Gastrocnemius medialis (tissue), 4 donors: Measurements from ENCODE around the gene C1QTNF1. TPM values are rescaled to one million over a fixed set of nuclear protein-coding genes. Genes with fewer than 3 reads are reported as not detected.
A peak's percentile ranks its signal among the peaks of the same experiment; 100 is the strongest.

Experiments
- ATAC-seq, 2 donors: fragments of 150-250 bp; one replicate each; pipeline ENCODE4 v1.9.1; 2016
- DNase-seq, 2 donors: peaks; one replicate each; pipeline ENCODE4 v3.0.0-alpha.2; 2019
- H3K27ac ChIP-seq, 4 donors: fragments of 200-600 bp; sonication (generic); 1 replicate in 1 of 4; 2 replicates in 3 of 4; pipeline ENCODE4 v1.5.1; 2016 to 2018; ENCODE audit warnings: mild to moderate bottlenecking in 2 of 4, moderate library complexity in 1 of 4
- H3K27me3 ChIP-seq, 3 donors: fragments of 200-600 bp; sonication (generic) in 2 of 3; 1 replicate in 1 of 3; 2 replicates in 2 of 3; pipeline versions ENCODE4 v1.5.1 to v1.6.0; 2016 to 2019; ENCODE audit warnings: mild to moderate bottlenecking in 1 of 3, moderate library complexity in 1 of 3
- H3K36me3 ChIP-seq, 2 donors: fragments of 200-600 bp; sonication (generic) in 1 of 2; one replicate each; pipeline ENCODE4 v1.5.1; 2017 to 2018
- H3K4me1 ChIP-seq, 2 donors: fragments of 200-600 bp; sonication (generic) in 1 of 2; one replicate each; pipeline ENCODE4 v1.5.1; 2016 to 2017; ENCODE audit warnings: mild to moderate bottlenecking in 2 of 2
- H3K4me3 ChIP-seq, 4 donors: fragments of 200-600 bp; sonication (generic) in 3 of 4; 1 replicate in 1 of 4; 2 replicates in 3 of 4; pipeline ENCODE4 v1.5.1; 2016 to 2019; ENCODE audit warnings: mild to moderate bottlenecking in 2 of 4
- H3K9me3 ChIP-seq, 3 donors: fragments of 200-600 bp; sonication (generic) in 2 of 3; 1 replicate in 1 of 3; 2 replicates in 2 of 3; pipeline ENCODE4 v1.5.1; 2016 to 2019
- CTCF ChIP-seq, 5 experiments: fragments of 450-650 bp in 3 of 5; fragments of 200-600 bp in 2 of 5; sonication (generic) in 2 of 5; IDR thresholded peaks in 4 of 5; conservative IDR thresholded peaks in 1 of 5; 1 replicate in 4 of 5; 2 replicates in 1 of 5; pipeline ENCODE4 v1.5.1; 2016 to 2019; ENCODE audit warnings: antibody characterized with exemption in 5 of 5, mild to moderate bottlenecking in 3 of 5, moderate library complexity in 3 of 5
- POLR2A ChIP-seq, 2 donors: fragments of 450-650 bp; IDR thresholded peaks; one replicate each; pipeline ENCODE4 v1.6.1; 2017; ENCODE audit warnings: antibody characterized with exemption in 2 of 2, mild to moderate bottlenecking in 2 of 2, moderate library complexity in 2 of 2
- in situ Hi-C, 4 donors: fragments of 200-750 bp; cut with MboI; loops; one replicate each; pipeline versions ENCODE4 v1.15.0 to v1.8.0; 2017; ENCODE audit warnings: low sequenced_read_pairs in 4 of 4
- intact Hi-C: fragments of 100-400 bp; cut with DNase I; formaldehyde crosslinking; loops from one replicate; pipeline ENCODE4 v1.15.1; 2023; ENCODE audit warnings: low total_unique reads
- total RNA-seq, 4 donors: library from RNA; depleted of rRNA; stranded (reverse); fragments of >200 nt; gene quantifications; one replicate each; pipeline versions ENCODE4 v1.1.0 to v1.2.3, GENCODE V29; 2016

C1QTNF1 gene
- total RNA-seq, 4 donors from 2014 or later = 11.1 to 38.6 (median 21.2) TPM

DNA sequence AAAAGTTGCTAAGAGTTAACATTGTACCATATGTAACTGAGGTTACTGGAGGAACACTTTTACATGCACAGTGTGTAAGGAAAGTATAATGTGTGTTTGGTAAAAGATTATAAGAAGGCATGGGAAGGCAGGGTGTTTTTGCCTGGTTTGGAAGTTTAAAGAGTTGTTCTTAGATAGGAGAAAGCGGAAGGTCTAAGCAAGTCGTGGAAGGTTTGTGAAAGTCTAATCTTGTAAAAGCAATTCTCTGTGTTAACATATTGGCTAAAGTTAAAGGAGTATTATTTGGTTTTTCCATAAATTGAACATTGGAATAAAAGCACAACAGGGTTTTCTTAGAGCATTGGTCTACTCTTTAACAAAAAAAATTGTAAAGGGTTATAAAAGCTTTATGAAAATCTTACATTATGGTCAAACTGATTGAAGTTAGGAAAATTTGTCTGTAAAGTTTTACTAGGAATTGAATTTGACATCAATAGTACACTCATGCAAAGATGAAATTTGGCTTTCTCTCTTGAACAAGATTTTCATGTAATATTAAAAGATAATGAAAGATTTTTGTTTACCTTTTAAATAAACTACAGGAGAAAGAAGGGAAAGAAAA, 9.7 kb upstream of the C1QTNF1 start:
- peaks cover 5 to 7% of the 10 kb centered on the region in 2 donors for H3K4me1 ChIP-seq
- no peak overlapping the region for H3K27ac ChIP-seq
- H3K9me3 ChIP-seq = no peaks in the 10 kb centered on the region
- no peak for DNase-seq
- intact Hi-C loops (no loop called here), in situ Hi-C loops (no loop called here)
- H3K4me3 ChIP-seq = no peak overlapping the region
- no peak for ATAC-seq
- no peaks in the 10 kb centered on the region for H3K36me3 ChIP-seq
- H3K27me3 ChIP-seq = no peaks in the 10 kb centered on the region
- no peak for TF ChIP-seq CTCF (IDR thresholded peaks at IDR 0.05 in 4 of 5, conservative IDR thresholded peaks at IDR 0.05 in 1 of 5)
- TF ChIP-seq POLR2A (IDR thresholded peaks at IDR 0.05) = no peak

- TF ChIP-seq CTCF (IDR thresholded peaks at IDR 0.05 in 4 of 5, conservative IDR thresholded peaks at IDR 0.05 in 1 of 5) = no peak
- TF ChIP-seq POLR2A (IDR thresholded peaks at IDR 0.05) = no peak
- Histone ChIP-seq H3K36me3 (no peaks in the 10 kb centered on the region), H3K27ac (no peak overlapping the region), H3K4me1 (peaks cover 15 to 31% of the 10 kb centered on the region in 2 donors), H3K4me3 (no peak overlapping the region), H3K27me3 (no peaks in the 10 kb centered on the region), H3K9me3 (no peaks in the 10 kb centered on the region)
- in situ Hi-C loops (no loop called here), intact Hi-C loops (no loop called here)
- DNase-seq = peak in 1 of 2 donors; percentile 4
- no peak for ATAC-seq
Measured at GRCh38 chr17:79017546-79018369, 6.2 kb upstream of the C1QTNF1 start.

- TF ChIP-seq CTCF (IDR thresholded peaks at IDR 0.05 in 4 of 5, conservative IDR thresholded peaks at IDR 0.05 in 1 of 5) = no peak
- no peak for TF ChIP-seq POLR2A (IDR thresholded peaks at IDR 0.05)
- Histone ChIP-seq H3K36me3 (no peaks in the 10 kb centered on the region), H3K9me3 (no peaks in the 10 kb centered on the region), H3K27ac (no peak overlapping the region), H3K4me1 (peaks cover 19 to 36% of the 10 kb centered on the region in 2 donors), H3K27me3 (no peaks in the 10 kb centered on the region), H3K4me3 (no peak overlapping the region)
- DNase-seq = no peak
- ATAC-seq = no peak
- in situ Hi-C loops = no loop called here
- intact Hi-C loops = no loop called here
Measured at GRCh38 chr17:79018370-79018695, 5.6 kb upstream of the C1QTNF1 start.

- Histone ChIP-seq H3K9me3 (no peaks in the 10 kb centered on the region), H3K27ac (peak overlapping the region in 1 of 4 donors; percentile 83), H3K4me3 (no peak overlapping the region), H3K36me3 (no peaks in the 10 kb centered on the region), H3K4me1 (peaks cover 21 to 45% of the 10 kb centered on the region in 2 donors), H3K27me3 (no peaks in the 10 kb centered on the region)
- DNase-seq = no peak
- TF ChIP-seq CTCF (IDR thresholded peaks at IDR 0.05 in 4 of 5, conservative IDR thresholded peaks at IDR 0.05 in 1 of 5) (no peak), POLR2A (IDR thresholded peaks at IDR 0.05) (no peak)
- ATAC-seq = no peak
- intact Hi-C loops (loop anchor here (1.0 kb wide), 1 partner anchor 23 kb away; no protein-coding TSS in a partner anchor), in situ Hi-C loops (no loop called here)
Measured at GRCh38 chr17:79019261-79019631, 4.7 kb upstream of the C1QTNF1 start.
